K562 (cell line): ENCODE data around the gene PGAP2. TPM values are rescaled to one million over a fixed set of nuclear protein-coding genes. Genes with fewer than 3 reads are reported as not detected.
A peak's percentile ranks its signal among the peaks of the same experiment; 100 is the strongest.

ENCODE experiments used
- ATAC-seq: fragments of 200-7000 bp; cut with Tn5 transposase; 3 replicates; pipeline ENCODE4 v1.9.1; 2020; ENCODE audit warnings: moderate library complexity
- BruUV-seq: library from RNA; stranded (reverse); fragments of 400-500 nt; replicated peaks from 2 replicates; lab custom pipeline; 2021; lab: Mats Ljungman, UMichigan
- CTCF ChIA-PET: fragments of 300-600 bp; formaldehyde crosslinking; extraction: SDS; loops from one replicate; lab custom pipeline; 2021; ENCODE audit warnings: low intra/inter-chr PET ratio; lab: Yijun Ruan, JAX
- POLR2A ChIA-PET: fragments of 300-600, 350-650 bp; sonication (Branson Sonifier 250); formaldehyde crosslinking; extraction: SDS; loops from one replicate; lab custom pipeline; 2021; ENCODE audit warnings: antibody characterized with exemption, inconsistent platforms; lab: Yijun Ruan, JAX
- DNase-seq, 4 experiments: peaks; one replicate each; pipeline versions ENCODE4 v3.0.0 to v3.0.0-alpha.2; 2011 to 2018; ENCODE audit warnings: low spot score in 3 of 4, mixed read lengths in 3 of 4; ENCODE audit errors: extremely low read depth in 1 of 4
- FAIRE-seq: peaks from 2 replicates; lab custom pipeline; 2011; peaks lifted over from hg19 to GRCh38; lab: Jason Lieb, UNC
- H2AFZ ChIP-seq: 2 replicates; pipeline ENCODE4 v1.6.0; 2011; ENCODE audit warnings: low read depth, low read length, control low read depth, inconsistent platforms
- H3K27ac ChIP-seq: fragments of 200-600 bp; 3 replicates; pipeline ENCODE4 v1.8.0; 2011; ENCODE audit warnings: low read depth, mild to moderate bottlenecking, control low read depth, inconsistent platforms, low read length, moderate library complexity, mixed read lengths; ENCODE audit errors: extremely low read depth
- H3K27me3 ChIP-seq, 2 experiments: fragments of 300-600 bp in 1 of 2; 2 replicates in 1 of 2; 3 replicates in 1 of 2; pipeline versions ENCODE4 v1.6.0 to v1.8.0; 2011; ENCODE audit warnings: inconsistent platforms in 2 of 2, low read length in 2 of 2, mild to moderate bottlenecking in 1 of 2, mixed read lengths in 1 of 2, moderate library complexity in 1 of 2; ENCODE audit not compliant: control insufficient read depth in 2 of 2, insufficient read depth in 2 of 2
- H3K36me3 ChIP-seq: fragments of 300-600 bp; 3 replicates; pipeline ENCODE4 v1.8.0; 2011; ENCODE audit warnings: mild to moderate bottlenecking, low read length, inconsistent platforms; ENCODE audit not compliant: control insufficient read depth, insufficient read depth
- H3K4me1 ChIP-seq, 2 experiments: fragments of 200-600 bp in 1 of 2; replicated peaks in 1 of 2; 2 replicates in 1 of 2; 3 replicates in 1 of 2; pipeline versions ENCODE4 v1.5.1 to v1.8.0; 2011; ENCODE audit warnings: inconsistent platforms in 2 of 2, low read length in 2 of 2, mild to moderate bottlenecking in 1 of 2, mixed read lengths in 1 of 2, moderate library complexity in 1 of 2; ENCODE audit not compliant: control insufficient read depth in 2 of 2, insufficient read depth in 2 of 2
- H3K4me2 ChIP-seq: 2 replicates; pipeline ENCODE4 v1.6.1; 2011; ENCODE audit warnings: low read length, control low read depth, inconsistent platforms, mixed read lengths; ENCODE audit not compliant: insufficient read depth
- H3K4me3 ChIP-seq: fragments of 200-600 bp; sonication (generic), shearing (Covaris generic); 2 replicates; pipeline ENCODE4 v1.5.1; 2016; ENCODE audit warnings: control low read depth, inconsistent platforms
- H3K79me2 ChIP-seq: fragments of 200-600 bp; 3 replicates; pipeline ENCODE4 v1.8.0; 2011; ENCODE audit warnings: low read length, inconsistent platforms; ENCODE audit not compliant: control insufficient read depth, insufficient read depth
- H3K9ac ChIP-seq, 2 experiments: 2 replicates each; pipeline versions ENCODE4 v1.6.0 to v1.6.1; 2011; ENCODE audit warnings: low read depth in 2 of 2, low read length in 2 of 2, control low read depth in 1 of 2, inconsistent platforms in 1 of 2, mild to moderate bottlenecking in 1 of 2, mixed read lengths in 1 of 2; ENCODE audit not compliant: insufficient read depth in 1 of 2
- H3K9me1 ChIP-seq: one replicate; pipeline ENCODE4 v1.6.0; 2011; ENCODE audit warnings: inconsistent platforms, mild to moderate bottlenecking, low read length, moderate library complexity; ENCODE audit not compliant: control insufficient read depth, insufficient read depth
- H3K9me3 ChIP-seq: replicated peaks from 2 replicates; pipeline ENCODE4 v1.5.1; 2011; ENCODE audit warnings: low read depth, low read length, inconsistent platforms; ENCODE audit not compliant: control insufficient read depth, insufficient read depth
- H4K20me1 ChIP-seq: replicated peaks from 2 replicates; pipeline ENCODE4 v1.6.1; 2011; ENCODE audit warnings: low read length, inconsistent platforms, mixed read lengths; ENCODE audit not compliant: control insufficient read depth, insufficient read depth
- CXXC5 ChIP-seq: fragments of 250-450 bp; sonication (Bioruptor Pico); IDR thresholded peaks from 2 replicates; pipeline ENCODE4 v1.8.0; 2022; ENCODE audit warnings: inconsistent platforms, mild to moderate bottlenecking, moderate library complexity
- FOXP1 ChIP-seq: sonication (generic); formaldehyde crosslinking; IDR thresholded peaks from 2 replicates; pipeline ENCODE4 v1.8.0; 2022; ENCODE audit warnings: mild to moderate bottlenecking, missing genetic modification reagents
- OTX1 ChIP-seq: fragments of 450-650 bp; formaldehyde crosslinking; IDR thresholded peaks from 2 replicates; pipeline ENCODE4 v1.4.0; 2022; ENCODE audit warnings: mild to moderate bottlenecking
- TAL1 ChIP-seq: fragments of 450-650 bp; IDR thresholded peaks from 2 replicates; pipeline ENCODE4 v1.6.1; 2016; ENCODE audit warnings: mild to moderate bottlenecking
- TCF3 ChIP-seq: sonication (generic); formaldehyde crosslinking; IDR thresholded peaks from 2 replicates; pipeline ENCODE4 v1.4.0; 2020; ENCODE audit warnings: mild to moderate bottlenecking, missing genetic modification reagents
- U2AF1 ChIP-seq: fragments of 200-400 bp; formaldehyde crosslinking; optimal IDR thresholded peaks from 2 replicates; pipeline ENCODE3; 2017; ENCODE audit warnings: mild to moderate bottlenecking, low read depth, low read length, moderate library complexity
- ZNF707 ChIP-seq: fragments of 250-450 bp; sonication (Bioruptor Pico); conservative IDR thresholded peaks from 2 replicates; pipeline ENCODE4 v1.8.0; 2022; ENCODE audit warnings: inconsistent platforms, mild to moderate bottlenecking, moderate library complexity
- WGBS: fragments of 100-300 bp; shearing (Covaris generic); methylation state at CpG from one replicate; pipeline ENCODE4 v1.1.6; 2016; ENCODE audit warnings: low coverage, mixed read lengths; ENCODE audit not compliant: insufficient coverage; ENCODE audit errors: missing lambda C conversion rate; 5-methylcytosine and 5-hydroxymethylcytosine counted together
- in situ Hi-C: fragments of 300-500 bp; cut with MboI; formaldehyde crosslinking; loops from 4 replicates; pipeline ENCODE4 v1.15.0; 2018; ENCODE audit warnings: inconsistent platforms, mixed read lengths
- intact Hi-C: fragments of 100-400 bp; cut with micrococcal nuclease; formaldehyde crosslinking; loops from 2 replicates; pipeline ENCODE4 v1.14.2; 2022
- polyA plus RNA-seq, 8 experiments: library from polyadenylated mRNA; depleted of rRNA in 4 of 8; stranded (reverse) in 5 of 8; unstranded in 3 of 8; fragments of >200 nt; fragmentation: Nextera tagmentation in 2 of 8; fragmentation: Illumina TruSeq in 1 of 8; extraction: Ambion mirVana in 2 of 8; extraction: Trizol in 1 of 8; gene quantifications; 2 replicates each; pipeline versions ENCODE4 v1.2.1 to v1.2.3, GENCODE V29; 2011 to 2014; ENCODE audit warnings: inconsistent platforms in 1 of 8, missing spikeins in 1 of 8
- total RNA-seq, 7 experiments: library from RNA; depleted of rRNA in 6 of 7; stranded (reverse); fragments of >200 nt in 6 of 7; fragmentation: Illumina TruSeq in 2 of 7; extraction: Trizol in 2 of 7; gene quantifications; 2 replicates each; pipeline versions ENCODE4 v1.2.1 to v1.2.3, GENCODE V29; 2011 to 2021; ENCODE audit warnings: low replicate concordance in 1 of 7
- TF ChIP-seq, protein P1 (sequence below): fragments of 250-450 bp; sonication (Bioruptor Pico); IDR thresholded peaks from 2 replicates; pipeline ENCODE4 v1.4.0; 2020; ENCODE audit warnings: mild to moderate bottlenecking, moderate library complexity, borderline replicate concordance
- TF ChIP-seq, protein P2 (sequence below), 2 experiments: fragments of 450-650 bp in 1 of 2; sonication (generic) in 1 of 2; formaldehyde crosslinking in 1 of 2; IDR thresholded peaks; 2 replicates each; pipeline versions ENCODE4 v1.7.1 to v1.9.0; 2016 to 2022; ENCODE audit warnings: inconsistent platforms in 1 of 2, mild to moderate bottlenecking in 1 of 2, missing genetic modification reagents in 1 of 2

The PGAP2 gene
- total and polyA plus RNA-seq, 9 of the 15 experiments (the other 6 are each of a cell fraction or from before 2014, with no cell fraction given), result 17.9 to 47.2 (median 33.7) TPM

DNA sequence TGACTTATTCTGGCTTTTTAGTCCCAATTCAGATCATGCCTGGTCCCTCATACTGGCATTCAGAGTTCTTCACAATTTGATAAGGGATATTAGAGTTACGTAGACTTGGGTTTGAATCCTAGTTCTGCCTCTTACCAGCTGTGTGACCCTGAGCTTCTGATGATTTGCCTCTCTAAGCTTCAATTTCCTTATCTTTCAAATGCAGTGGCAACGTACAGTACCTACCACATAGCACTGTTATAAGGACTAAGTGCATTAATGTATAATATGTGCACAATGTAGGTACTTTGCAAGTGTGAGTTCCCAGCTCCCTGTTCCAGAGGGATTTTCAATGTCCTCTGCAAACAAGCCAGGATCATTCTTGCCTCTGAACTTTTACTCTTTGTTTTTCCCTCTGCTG lies 25.1 kb downstream of the PGAP2 start:
- peaks cover 82% of the 10 kb centered on the region for H3K36me3 ChIP-seq
- peaks cover 97% of the 10 kb centered on the region for H3K79me2 ChIP-seq
- H3K9me3 ChIP-seq, result no peaks in the 10 kb centered on the region
- intact Hi-C loops, result no loop called here
- WGBS, result 14% methylated on average over 2 of the region's 2 CpGs
- H3K9ac ChIP-seq, result peak overlapping the region in 1 of 2 experiments; percentile 76; a peak in 3 of 4 replicates
- H3K27me3 ChIP-seq, result no peaks in the 10 kb centered on the region
- H2AFZ ChIP-seq, result no peak overlapping the region
- BruUV-seq, result no TSS peak
- peaks cover 53 to 75% of the 10 kb centered on the region in 2 experiments for H3K4me1 ChIP-seq
- in situ Hi-C loops, result no loop called here
- ATAC-seq (no peak), FAIRE-seq (peak; percentile 76), DNase-seq (no peak)
- no peaks in the 10 kb centered on the region; the same call in 1 of the 2 replicates for H4K20me1 ChIP-seq
- H3K4me2 ChIP-seq, result peak overlapping the region; percentile 82
- CTCF ChIA-PET, result no interaction called here
- H3K4me3 ChIP-seq, result no peak overlapping the region
- POLR2A ChIA-PET, result interaction anchor here (0.5 to 2.5 kb wide), 4 partner anchors 8 to 189 kb away, joined by 3 to 8 read pairs (median 5); no protein-coding TSS in a partner anchor
- H3K9me1 ChIP-seq, result no peaks in the 10 kb centered on the region
- H3K27ac ChIP-seq, result peak overlapping the region; percentile 94
- no peak for TF ChIP-seq ZNF707 (CRISPR knock-in tag)
- TF ChIP-seq TCF3 (CRISPR knock-in tag), result peak; percentile 67
- TF ChIP-seq TAL1, result peak; percentile 37; the same call in 1 of the 2 replicates
- TF ChIP-seq, protein P1, sequence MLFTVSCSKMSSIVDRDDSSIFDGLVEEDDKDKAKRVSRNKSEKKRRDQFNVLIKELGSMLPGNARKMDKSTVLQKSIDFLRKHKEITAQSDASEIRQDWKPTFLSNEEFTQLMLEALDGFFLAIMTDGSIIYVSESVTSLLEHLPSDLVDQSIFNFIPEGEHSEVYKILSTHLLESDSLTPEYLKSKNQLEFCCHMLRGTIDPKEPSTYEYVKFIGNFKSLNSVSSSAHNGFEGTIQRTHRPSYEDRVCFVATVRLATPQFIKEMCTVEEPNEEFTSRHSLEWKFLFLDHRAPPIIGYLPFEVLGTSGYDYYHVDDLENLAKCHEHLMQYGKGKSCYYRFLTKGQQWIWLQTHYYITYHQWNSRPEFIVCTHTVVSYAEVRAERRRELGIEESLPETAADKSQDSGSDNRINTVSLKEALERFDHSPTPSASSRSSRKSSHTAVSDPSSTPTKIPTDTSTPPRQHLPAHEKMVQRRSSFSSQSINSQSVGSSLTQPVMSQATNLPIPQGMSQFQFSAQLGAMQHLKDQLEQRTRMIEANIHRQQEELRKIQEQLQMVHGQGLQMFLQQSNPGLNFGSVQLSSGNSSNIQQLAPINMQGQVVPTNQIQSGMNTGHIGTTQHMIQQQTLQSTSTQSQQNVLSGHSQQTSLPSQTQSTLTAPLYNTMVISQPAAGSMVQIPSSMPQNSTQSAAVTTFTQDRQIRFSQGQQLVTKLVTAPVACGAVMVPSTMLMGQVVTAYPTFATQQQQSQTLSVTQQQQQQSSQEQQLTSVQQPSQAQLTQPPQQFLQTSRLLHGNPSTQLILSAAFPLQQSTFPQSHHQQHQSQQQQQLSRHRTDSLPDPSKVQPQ (CRISPR knock-in tag), result no peak
- peak; percentile 65 for TF ChIP-seq CXXC5 (CRISPR knock-in tag)
- 0 out of 2 replicates have a peak, but pooled peaks have one; percentile 32 for TF ChIP-seq OTX1 (CRISPR knock-in tag)
- TF ChIP-seq U2AF1, result no peak
- peak; percentile 56; the same call in 1 of the 2 replicates for TF ChIP-seq FOXP1
- TF ChIP-seq, protein P2, sequence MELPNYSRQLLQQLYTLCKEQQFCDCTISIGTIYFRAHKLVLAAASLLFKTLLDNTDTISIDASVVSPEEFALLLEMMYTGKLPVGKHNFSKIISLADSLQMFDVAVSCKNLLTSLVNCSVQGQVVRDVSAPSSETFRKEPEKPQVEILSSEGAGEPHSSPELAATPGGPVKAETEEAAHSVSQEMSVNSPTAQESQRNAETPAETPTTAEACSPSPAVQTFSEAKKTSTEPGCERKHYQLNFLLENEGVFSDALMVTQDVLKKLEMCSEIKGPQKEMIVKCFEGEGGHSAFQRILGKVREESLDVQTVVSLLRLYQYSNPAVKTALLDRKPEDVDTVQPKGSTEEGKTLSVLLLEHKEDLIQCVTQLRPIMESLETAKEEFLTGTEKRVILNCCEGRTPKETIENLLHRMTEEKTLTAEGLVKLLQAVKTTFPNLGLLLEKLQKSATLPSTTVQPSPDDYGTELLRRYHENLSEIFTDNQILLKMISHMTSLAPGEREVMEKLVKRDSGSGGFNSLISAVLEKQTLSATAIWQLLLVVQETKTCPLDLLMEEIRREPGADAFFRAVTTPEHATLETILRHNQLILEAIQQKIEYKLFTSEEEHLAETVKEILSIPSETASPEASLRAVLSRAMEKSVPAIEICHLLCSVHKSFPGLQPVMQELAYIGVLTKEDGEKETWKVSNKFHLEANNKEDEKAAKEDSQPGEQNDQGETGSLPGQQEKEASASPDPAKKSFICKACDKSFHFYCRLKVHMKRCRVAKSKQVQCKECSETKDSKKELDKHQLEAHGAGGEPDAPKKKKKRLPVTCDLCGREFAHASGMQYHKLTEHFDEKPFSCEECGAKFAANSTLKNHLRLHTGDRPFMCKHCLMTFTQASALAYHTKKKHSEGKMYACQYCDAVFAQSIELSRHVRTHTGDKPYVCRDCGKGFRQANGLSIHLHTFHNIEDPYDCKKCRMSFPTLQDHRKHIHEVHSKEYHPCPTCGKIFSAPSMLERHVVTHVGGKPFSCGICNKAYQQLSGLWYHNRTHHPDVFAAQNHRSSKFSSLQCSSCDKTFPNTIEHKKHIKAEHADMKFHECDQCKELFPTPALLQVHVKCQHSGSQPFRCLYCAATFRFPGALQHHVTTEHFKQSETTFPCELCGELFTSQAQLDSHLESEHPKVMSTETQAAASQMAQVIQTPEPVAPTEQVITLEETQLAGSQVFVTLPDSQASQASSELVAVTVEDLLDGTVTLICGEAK (IDR thresholded peaks at IDR 0.05), result no peak
- TF ChIP-seq, protein P2 (CRISPR knock-in tag; IDR thresholded peaks at IDR 0.05), result no peak
